ENCODE results near the gene PNPLA7. TPM values are rescaled to one million over a fixed set of nuclear protein-coding genes. Genes with fewer than 3 reads are reported as not detected.

Gene PNPLA7
- total RNA-seq, 1 experiment from 2014 or later, result 1.8 TPM

- ChIA-PET POLR2A (no interaction called here), CTCF (no interaction called here), RAD21 (ENCODE audit: low non-redundant PET in 1 of 2, low total read pairs in 2 of 2, uncharacterized antibody in 2 of 2, unreplicated experiment in 2 of 2) (no interaction called here)
- Histone ChIP-seq H3K9me3 (ENCODE audit: control insufficient read depth in 1 of 2, insufficient read depth in 1 of 2, low read depth in 1 of 2, low read length in 2 of 2) (no peaks in the 10 kb centered on the region), H3K36me3 (ENCODE audit: control insufficient read depth in 1 of 2, insufficient read depth in 2 of 2, low read length in 2 of 2) (no peaks in the 10 kb centered on the region), H3K4me1 (ENCODE audit: control insufficient read depth in 1 of 2, insufficient read depth in 2 of 2, low read length in 2 of 2) (no peaks in the 10 kb centered on the region), H3K79me2 (ENCODE audit: insufficient read depth, low read length) (no peaks in the 10 kb centered on the region), H3K4me2 (ENCODE audit: low read length) (no peak overlapping the region), H3K4me3 (replicated peaks in 1 of 2; ENCODE audit: low read depth in 1 of 2, low read length in 2 of 2) (no peak overlapping the region), H3K9me2 (ENCODE audit: insufficient read depth) (no peaks in the 10 kb centered on the region), H3K27ac (ENCODE audit: low read depth, low read length) (no peak overlapping the region), H4K20me1 (ENCODE audit: insufficient read depth) (no peaks in the 10 kb centered on the region), H2AFZ (ENCODE audit: low read depth, low read length, poor library complexity, severe bottlenecking) (no peak overlapping the region), H3K27me3 (ENCODE audit: insufficient read depth, low read length) (no peaks in the 10 kb centered on the region), H3K9ac (ENCODE audit: low read length) (no peak overlapping the region)
- intact Hi-C loops (cut with micrococcal nuclease), result no loop called here
- no TSS peak for BruUV-seq (replicated peaks)
- TF ChIP-seq CTCF (IDR thresholded peaks at IDR 0.05 in 2 of 3, conservative IDR thresholded peaks at IDR 0.05 in 1 of 3; ENCODE audit: borderline replicate concordance in 1 of 3, insufficient read depth in 1 of 3, low read depth in 2 of 3, low read length in 2 of 3), result no peak
- TF ChIP-seq JUND (IDR thresholded peaks at IDR 0.05), result no peak
- TF ChIP-seq EZH2phosphoT487 (IDR thresholded peaks at IDR 0.05; ENCODE audit: borderline replicate concordance), result no peak
- no peak for TF ChIP-seq POLR2AphosphoS5 (IDR thresholded peaks at IDR 0.05; ENCODE audit: low read depth, low read length)
- TF ChIP-seq CBX3 (IDR thresholded peaks at IDR 0.05; ENCODE audit: low read depth), result no peak
- TF ChIP-seq, protein P1, sequence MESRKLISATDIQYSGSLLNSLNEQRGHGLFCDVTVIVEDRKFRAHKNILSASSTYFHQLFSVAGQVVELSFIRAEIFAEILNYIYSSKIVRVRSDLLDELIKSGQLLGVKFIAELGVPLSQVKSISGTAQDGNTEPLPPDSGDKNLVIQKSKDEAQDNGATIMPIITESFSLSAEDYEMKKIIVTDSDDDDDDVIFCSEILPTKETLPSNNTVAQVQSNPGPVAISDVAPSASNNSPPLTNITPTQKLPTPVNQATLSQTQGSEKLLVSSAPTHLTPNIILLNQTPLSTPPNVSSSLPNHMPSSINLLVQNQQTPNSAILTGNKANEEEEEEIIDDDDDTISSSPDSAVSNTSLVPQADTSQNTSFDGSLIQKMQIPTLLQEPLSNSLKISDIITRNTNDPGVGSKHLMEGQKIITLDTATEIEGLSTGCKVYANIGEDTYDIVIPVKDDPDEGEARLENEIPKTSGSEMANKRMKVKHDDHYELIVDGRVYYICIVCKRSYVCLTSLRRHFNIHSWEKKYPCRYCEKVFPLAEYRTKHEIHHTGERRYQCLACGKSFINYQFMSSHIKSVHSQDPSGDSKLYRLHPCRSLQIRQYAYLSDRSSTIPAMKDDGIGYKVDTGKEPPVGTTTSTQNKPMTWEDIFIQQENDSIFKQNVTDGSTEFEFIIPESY (IDR thresholded peaks at IDR 0.05; ENCODE audit: extremely low read depth, insufficient replicate concordance, low read length), result no peak
- TF ChIP-seq FOSL1 (IDR thresholded peaks at IDR 0.05; ENCODE audit: low read depth), result no peak
- no peak for TF ChIP-seq YY1 (IDR thresholded peaks at IDR 0.05; ENCODE audit: extremely low read depth, insufficient replicate concordance, low read depth, low read length)
- TF ChIP-seq ZFX (IDR thresholded peaks at IDR 0.05), result no peak
- DNase-seq (ENCODE audit: low read depth, low spot score) (no peak), ATAC-seq (no peak)
Measured at GRCh38 chr9:137504432-137504777, 45.8 kb downstream of the PNPLA7 start.
